ENCODE results near the gene STK38L. TPM values are rescaled to one million over a fixed set of nuclear protein-coding genes. Genes with fewer than 3 reads are reported as not detected.

The STK38L gene
- total and polyA plus RNA-seq, 2 experiments from 2014 or later: 20.3 to 30.0 TPM

- H3K4me3 ChIP-seq: no peak overlapping the region
- peaks cover 63% of the 10 kb centered on the region for H3K27me3 ChIP-seq
- H3K9me3 ChIP-seq (ENCODE audit: low read depth): no peaks in the 10 kb centered on the region
- no peak overlapping the region for H3K27ac ChIP-seq
- no peaks in the 10 kb centered on the region for H3K4me1 ChIP-seq (ENCODE audit: low read depth)
- no peak for TF ChIP-seq CTCF (IDR thresholded peaks at IDR 0.05; ENCODE audit: low read depth, low read length)
- no peak for DNase-seq (ENCODE audit: low read depth in 1 of 2, low spot score in 1 of 2)
- H3K36me3 ChIP-seq: no peaks in the 10 kb centered on the region
Observed at GRCh38 chr12:27331927-27332324, 87.8 kb downstream of the STK38L start.

GRCh38 chr12:27332407-27332713 is 88.3 kb downstream of the STK38L start:
- peak overlapping the region; percentile 64 for H3K4me3 ChIP-seq
- H3K36me3 ChIP-seq: no peaks in the 10 kb centered on the region
- H3K4me1 ChIP-seq (ENCODE audit: low read depth): no peaks in the 10 kb centered on the region
- H3K27ac ChIP-seq: no peak overlapping the region
- peaks cover 63% of the 10 kb centered on the region for H3K27me3 ChIP-seq
- DNase-seq (ENCODE audit: low read depth in 1 of 2, low spot score in 1 of 2): no peak
- no peaks in the 10 kb centered on the region for H3K9me3 ChIP-seq (ENCODE audit: low read depth)
- no peak for TF ChIP-seq CTCF (IDR thresholded peaks at IDR 0.05; ENCODE audit: low read depth, low read length)

- Histone ChIP-seq H3K27ac (no peak within 1 kb of the TSS), H3K27me3 (peaks cover 63% of the 10 kb centered on the region)
Observed at GRCh38 chr12:27332714-27333402, 88.8 kb downstream of the STK38L start, which contains the start of gene BMAL2. Gene BMAL2, plus strand, starts transcription at chr12:27332836. Its CDS starts 237 bp downstream, at chr12:27333073.

GRCh38 chr12:27333403-27334009 is 89.4 kb downstream of the STK38L start:
- H3K4me1 ChIP-seq (ENCODE audit: low read depth): no peaks in the 10 kb centered on the region
- peak in 1 of 2 donors; percentile 25 for DNase-seq (ENCODE audit: low read depth in 1 of 2, low spot score in 1 of 2)
- H3K27ac ChIP-seq: no peak overlapping the region
- H3K9me3 ChIP-seq (ENCODE audit: low read depth): no peaks in the 10 kb centered on the region
- no peaks in the 10 kb centered on the region for H3K36me3 ChIP-seq
- H3K27me3 ChIP-seq: peaks cover 63% of the 10 kb centered on the region
- no peak for TF ChIP-seq CTCF (IDR thresholded peaks at IDR 0.05; ENCODE audit: low read depth, low read length)
- peak overlapping the region; percentile 64 for H3K4me3 ChIP-seq

More at GRCh38 chr12:27332714-27333402, 88.8 kb downstream of the STK38L start, which contains the start of gene BMAL2:
- Histone ChIP-seq H3K4me3 (peak within 1 kb of the TSS; percentile 64), H3K9me3 (ENCODE audit: low read depth) (no peaks in the 10 kb centered on the region), H3K36me3 (no peaks in the 10 kb centered on the region), H3K4me1 (ENCODE audit: low read depth) (no peaks in the 10 kb centered on the region)
- no peak for TF ChIP-seq CTCF (IDR thresholded peaks at IDR 0.05; ENCODE audit: low read depth, low read length)
- DNase-seq (ENCODE audit: low read depth in 1 of 2, low spot score in 1 of 2): peak; percentile 57 to 71

- Histone ChIP-seq H3K27me3 (peaks cover 63% of the 10 kb centered on the region), H3K27ac (no peak overlapping the region), H3K9me3 (ENCODE audit: low read depth) (no peaks in the 10 kb centered on the region), H3K4me1 (ENCODE audit: low read depth) (no peaks in the 10 kb centered on the region), H3K36me3 (no peaks in the 10 kb centered on the region), H3K4me3 (peak overlapping the region; percentile 64)
- TF ChIP-seq CTCF (IDR thresholded peaks at IDR 0.05; ENCODE audit: low read depth, low read length): no peak
- DNase-seq (ENCODE audit: low read depth in 1 of 2, low spot score in 1 of 2): no peak
Observed at GRCh38 chr12:27334042-27334720, 90.1 kb downstream of the STK38L start.

Measured in cardiac muscle cell (in vitro differentiated cells and primary cell).